Measurements from ENCODE around the gene TGM5.
"Not testable (repeated sequence)": the region's sequence is repeated elsewhere in the genome, so short reads cannot be mapped to it uniquely, and the experiment has no call there.

Gene TGM5

DNA sequence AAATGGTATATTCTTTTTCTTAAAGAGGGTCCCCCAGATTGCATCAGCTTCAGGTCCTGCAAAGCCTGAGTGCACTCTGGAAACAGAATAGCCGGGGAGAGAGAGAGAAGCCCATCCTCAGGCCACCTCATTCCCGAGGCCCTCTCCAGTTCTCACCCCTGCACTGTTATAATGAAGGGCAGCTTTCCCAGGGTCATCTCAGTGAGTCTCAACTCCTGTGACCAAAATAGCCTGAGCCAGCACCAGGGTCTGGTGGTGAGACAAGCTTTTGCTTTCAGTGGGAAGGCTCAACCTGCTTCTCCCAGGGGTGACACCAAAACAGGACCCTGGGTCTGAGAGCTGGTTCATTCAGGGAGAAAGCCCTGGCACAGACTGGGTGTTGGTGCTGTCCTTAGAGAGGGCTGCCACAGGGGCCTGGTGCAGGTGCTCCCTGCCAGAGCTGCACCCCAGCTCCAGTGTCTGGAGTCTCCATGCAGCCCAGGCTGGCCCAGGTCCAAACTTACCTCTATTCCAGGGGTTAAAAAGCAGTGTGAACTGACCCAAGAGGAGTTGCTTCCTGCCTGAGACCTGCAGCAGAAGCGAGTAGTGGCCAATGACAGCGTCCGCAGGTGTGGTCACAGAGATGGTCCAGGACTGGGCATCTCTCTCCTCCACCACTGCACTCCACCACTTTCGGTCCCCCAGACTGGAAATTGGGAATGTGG is 52.0 kb downstream of the TGM5 start:
- DNase-seq, result no peak

GRCh38 chr15:43214169-43214568 is 52.6 kb downstream of the TGM5 start:
- DNase-seq, result no peak

DNA sequence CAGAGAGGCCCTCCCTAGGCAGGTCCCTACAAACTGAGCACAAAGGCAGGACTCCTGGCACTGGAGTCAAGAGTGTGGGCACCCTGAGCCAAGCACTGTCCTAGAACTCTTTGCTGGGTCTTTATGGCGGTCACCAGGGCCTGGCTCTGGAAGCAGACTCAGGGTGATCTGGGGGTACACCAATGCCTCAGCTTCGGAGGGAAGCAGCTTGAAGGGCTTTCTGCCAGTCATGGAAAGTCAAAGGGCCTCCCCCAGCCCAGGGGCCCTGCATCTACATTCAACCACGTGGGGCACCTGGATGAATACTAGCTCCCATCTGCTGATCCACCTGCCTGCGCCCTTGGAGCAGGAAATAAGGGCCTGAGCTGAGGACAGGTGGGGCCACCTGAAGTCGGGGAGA is 53.3 kb downstream of the TGM5 start:
- no peak for DNase-seq

GRCh38 chr15:43212951-43213350 is 53.8 kb downstream of the TGM5 start:
- DNase-seq, result no peak

- no peak for DNase-seq
Observed at GRCh38 chr15:43212299-43212698, 54.4 kb downstream of the TGM5 start.

DNA sequence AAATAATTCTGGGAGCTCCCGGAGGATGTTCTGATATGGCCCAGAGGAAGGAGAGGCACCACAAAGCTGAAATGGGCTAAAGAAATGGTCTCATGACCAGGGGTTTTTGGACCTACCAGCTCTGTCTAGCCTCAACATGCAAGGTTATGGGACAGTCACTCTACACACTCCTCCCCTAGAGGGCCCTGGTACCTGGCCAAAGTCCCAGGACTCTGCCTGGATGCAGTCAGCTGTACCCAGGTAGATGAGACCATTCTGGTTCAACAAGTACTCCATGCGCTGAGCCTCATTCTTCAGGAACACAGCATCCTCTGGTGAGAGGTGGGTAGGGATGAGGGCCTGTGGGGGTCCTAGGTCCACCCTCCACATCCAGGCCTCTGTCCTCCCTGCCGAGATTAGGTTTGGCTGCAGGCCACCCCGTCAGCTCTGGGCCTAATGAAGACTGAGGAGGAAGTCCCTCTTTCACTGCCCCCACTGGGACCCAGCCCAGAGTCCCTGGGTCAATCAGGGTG is 55.4 kb downstream of the TGM5 start:
- no peak for DNase-seq

DNA sequence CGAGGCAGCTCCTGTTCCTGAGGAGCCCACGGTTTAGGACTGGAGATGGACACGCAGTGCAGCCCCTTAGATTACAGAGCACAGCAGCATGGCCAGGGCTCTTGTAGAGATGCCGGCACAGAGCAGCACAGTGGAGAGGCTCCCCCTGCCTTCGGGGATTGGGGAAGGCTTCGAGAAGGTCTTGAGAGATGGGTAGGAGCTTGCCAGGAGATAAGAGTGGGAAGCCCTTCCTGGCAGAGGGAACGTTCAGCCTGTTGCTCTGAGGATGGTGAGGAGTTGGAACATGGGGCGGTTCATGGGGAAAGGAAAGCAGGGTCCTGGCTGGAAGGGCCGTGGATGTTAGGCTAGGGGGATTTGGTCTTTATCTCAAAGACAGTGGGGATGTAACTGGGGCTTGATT is 55.9 kb downstream of the TGM5 start:
- no peak for DNase-seq

DNA sequence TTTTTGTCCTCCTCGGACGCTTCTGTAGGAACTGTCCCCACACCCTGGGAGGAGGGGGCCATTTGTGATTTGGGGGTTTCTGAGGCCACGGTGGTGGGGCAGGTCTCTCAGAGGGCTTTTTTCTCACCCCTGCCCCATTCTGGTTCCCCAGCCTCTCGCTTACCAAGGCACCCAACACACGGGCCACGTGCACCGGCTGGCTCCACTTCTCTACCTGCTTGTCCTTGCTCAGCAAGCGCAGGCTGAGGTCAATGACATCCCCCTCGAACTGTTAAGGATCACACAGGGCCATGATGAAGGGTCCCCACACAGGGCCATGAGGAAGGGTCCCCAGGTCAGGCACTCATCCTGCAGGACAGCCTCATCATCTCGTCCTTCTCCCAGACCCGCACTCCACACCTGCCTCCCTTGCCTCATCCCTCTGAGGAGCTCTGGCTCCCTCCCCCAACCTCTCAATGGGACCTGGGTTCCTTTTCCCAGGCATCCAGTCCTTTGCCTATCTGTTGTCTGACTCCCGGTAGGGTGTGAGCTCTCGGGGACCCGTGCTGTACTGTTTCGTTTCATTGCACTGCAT is 56.5 kb downstream of the TGM5 start:
- DNase-seq, result no peak

GRCh38 chr15:43209059-43209824 is 57.5 kb downstream of the TGM5 start:
- peak; percentile 72 for DNase-seq

DNA sequence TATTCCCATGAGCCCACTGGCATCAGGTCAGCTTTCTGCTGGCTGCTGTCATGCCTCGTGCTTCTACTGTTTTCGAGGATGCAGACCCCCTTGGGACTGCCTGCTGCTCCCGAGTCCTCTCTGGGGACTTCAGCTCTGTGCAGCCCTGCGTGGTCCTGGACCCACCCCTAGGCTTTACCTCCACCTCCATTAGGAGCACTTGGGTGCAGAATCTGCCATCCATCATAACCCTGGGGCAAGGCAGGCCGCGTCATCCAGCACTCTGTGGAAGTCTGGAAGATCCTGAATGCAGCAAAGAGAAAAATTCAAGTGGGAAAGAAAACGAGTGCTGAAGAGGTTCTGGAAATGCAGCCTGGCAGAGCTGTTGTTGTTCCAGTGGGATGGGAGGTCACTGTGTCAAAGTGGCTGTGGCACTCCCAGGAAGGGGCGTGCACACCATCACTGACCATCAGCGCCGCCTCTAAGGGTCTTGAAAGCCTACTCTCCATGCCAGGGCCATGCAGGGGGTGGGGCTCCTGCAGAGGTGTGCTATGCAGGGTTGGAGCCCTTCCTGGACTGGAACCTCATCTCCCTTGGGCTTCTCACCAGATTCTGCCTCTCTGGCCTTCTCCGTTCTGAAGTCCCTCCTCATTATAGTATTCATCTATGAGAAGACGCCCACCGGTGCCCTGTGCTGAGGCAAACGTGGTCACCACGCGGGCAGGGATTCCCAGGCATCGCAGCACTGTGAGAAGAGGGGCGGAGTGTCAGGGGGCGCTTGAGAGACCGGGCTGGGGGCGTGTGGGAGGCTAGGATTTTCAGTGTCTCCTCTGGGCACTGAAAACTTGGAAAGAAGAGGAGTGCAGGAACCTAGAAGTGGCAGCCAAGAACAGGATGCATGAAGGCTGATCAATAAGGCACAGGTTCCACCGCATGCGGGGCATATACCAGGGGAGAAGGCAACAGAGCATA is 58.4 kb downstream of the TGM5 start:
- DNase-seq, result no peak

GRCh38 chr15:43207024-43207423 is 59.7 kb downstream of the TGM5 start:
- DNase-seq, result no peak

DNA sequence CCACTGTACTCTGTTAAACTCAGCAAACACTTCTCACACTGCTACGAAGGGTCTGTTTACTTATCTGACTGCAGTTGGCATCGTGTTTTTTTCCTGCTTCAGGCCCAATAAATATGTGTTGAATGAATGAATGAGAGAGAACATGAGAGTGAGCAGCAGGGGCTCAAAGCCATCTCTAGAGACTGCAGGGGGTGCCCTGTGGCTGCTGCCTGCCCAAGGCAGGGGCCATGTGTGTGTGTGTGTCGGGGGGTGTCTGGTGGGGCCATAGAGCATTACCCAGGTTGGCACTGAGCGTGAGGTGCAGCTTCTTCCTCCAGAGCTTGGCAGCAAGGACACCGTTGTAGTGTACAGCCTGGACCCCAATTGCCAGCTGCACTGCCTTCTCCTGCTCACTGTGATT is 60.7 kb downstream of the TGM5 start:
- DNase-seq, result no peak

- DNase-seq, result no peak
Observed at GRCh38 chr15:43204016-43204901, 62.5 kb downstream of the TGM5 start.

GRCh38 chr15:43199945-43200488 is 66.7 kb downstream of the TGM5 start:
- no peak for DNase-seq

GRCh38 chr15:43198992-43199391 is 67.7 kb downstream of the TGM5 start:
- no peak for DNase-seq

GRCh38 chr15:43198556-43198955 is 68.2 kb downstream of the TGM5 start:
- not testable (repeated sequence) for DNase-seq

- not testable (repeated sequence) for DNase-seq
Observed at GRCh38 chr15:43197773-43198172, 69.0 kb downstream of the TGM5 start.

DNA sequence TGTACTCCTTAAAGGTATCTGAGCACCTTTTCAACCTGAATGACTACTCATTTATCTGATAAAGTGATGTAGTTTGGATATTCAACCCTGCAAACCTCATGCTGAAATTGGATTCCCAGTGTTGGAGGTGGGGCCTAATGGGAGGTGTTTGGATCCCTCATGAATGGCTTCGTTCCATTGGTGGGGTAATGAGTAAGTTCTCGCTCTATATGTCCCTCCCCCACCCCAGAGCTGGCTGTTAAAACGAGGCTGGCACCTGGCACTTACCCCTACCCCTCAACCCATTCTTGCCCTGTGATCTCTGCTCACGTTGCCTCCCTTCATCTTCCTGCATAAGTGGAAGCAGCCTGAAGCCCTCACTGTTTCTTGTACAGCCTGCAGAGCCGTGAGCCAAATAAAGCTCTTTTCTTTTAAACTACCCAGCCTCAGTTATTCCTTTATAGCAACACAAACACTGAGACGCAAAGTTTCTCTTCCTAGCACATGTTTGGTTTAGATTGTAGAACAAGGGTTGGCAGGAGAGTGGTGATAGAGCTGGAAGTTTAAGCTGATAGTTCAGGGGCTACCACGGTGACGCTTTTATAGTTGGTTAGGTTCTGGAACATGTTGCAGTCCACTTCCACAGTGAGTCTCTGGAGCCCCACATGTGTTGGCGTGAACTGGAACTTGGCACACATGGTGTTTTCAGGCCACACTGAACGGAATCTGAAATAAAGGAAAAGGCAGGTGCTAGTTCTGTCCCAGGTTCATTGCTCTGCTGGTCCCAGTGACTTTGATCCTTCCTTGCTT is 69.8 kb downstream of the TGM5 start:
- DNase-seq, result no peak

- no peak for DNase-seq
Observed at GRCh38 chr15:43194795-43195194, 71.9 kb downstream of the TGM5 start.

DNA sequence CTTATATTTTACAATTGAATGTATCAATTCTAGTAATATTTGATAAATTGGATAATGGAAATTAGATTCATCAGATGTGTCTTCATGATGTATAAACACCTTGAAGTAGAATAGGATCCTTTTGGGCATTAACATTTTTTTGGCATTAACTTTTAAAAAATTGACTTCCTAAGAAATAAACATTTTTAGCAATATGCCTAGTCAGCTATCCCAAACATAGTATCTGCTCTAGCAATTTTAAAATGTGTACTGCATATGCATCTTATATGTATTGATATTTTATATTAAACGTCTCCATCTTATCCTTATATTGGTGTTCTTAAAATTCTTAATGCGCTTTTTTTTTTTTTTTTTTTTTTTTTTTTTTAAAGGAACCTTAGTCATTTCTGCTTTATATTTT is 73.0 kb downstream of the TGM5 start:
- DNase-seq, result no peak

DNA sequence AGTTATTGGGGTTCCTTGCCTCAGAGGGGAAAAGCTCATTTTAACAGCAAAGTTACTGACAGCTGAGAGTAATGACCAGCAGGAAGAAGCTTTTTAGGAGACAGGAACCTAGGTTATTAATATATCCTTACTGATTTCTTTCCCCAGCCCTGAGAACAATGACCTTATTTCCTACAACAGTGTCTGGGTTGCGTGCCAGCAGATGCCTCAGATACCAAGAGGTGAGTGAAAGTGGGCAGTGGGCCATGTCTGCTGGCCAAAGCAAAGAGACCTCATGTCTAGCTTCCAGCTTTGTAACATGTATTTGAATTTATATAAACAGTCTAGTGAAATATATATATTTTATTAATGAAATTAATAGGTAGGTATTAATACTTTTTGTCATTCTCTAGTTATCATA is 76.5 kb downstream of the TGM5 start:
- DNase-seq, result no peak

All from 8988T (cell line).